Breast epithelium (tissue), 4 donors: ENCODE results near the gene EFEMP1. TPM values are rescaled to one million over a fixed set of nuclear protein-coding genes. Genes with fewer than 3 reads are reported as not detected.
A peak's percentile ranks its signal among the peaks of the same experiment; 100 is the strongest.

ENCODE experiments used
- DNase-seq, 2 donors: peaks; one replicate each; pipeline ENCODE4 v3.0.0-alpha.2; 2019; ENCODE audit warnings: low spot score in 2 of 2
- H3K27ac ChIP-seq, 2 donors: fragments of 200-600 bp; sonication (generic) in 1 of 2; one replicate each; pipeline ENCODE4 v1.5.1; 2016 to 2019; ENCODE audit warnings: mild to moderate bottlenecking in 1 of 2
- H3K27me3 ChIP-seq, 2 donors: fragments of 200-600 bp; sonication (generic) in 1 of 2; one replicate each; pipeline versions ENCODE4 v1.5.1 to v1.6.0; 2017 to 2019; ENCODE audit warnings: control low read depth in 1 of 2, mild to moderate bottlenecking in 1 of 2
- H3K36me3 ChIP-seq: fragments of 200-600 bp; one replicate; pipeline ENCODE4 v1.5.1; 2019
- H3K4me1 ChIP-seq, 2 donors: fragments of 200-600 bp; sonication (generic); one replicate each; pipeline ENCODE4 v1.5.1; 2016 to 2019; ENCODE audit warnings: control low read depth in 1 of 2
- H3K4me3 ChIP-seq, 3 donors: fragments of 200-600 bp; sonication (generic); 1 replicate in 2 of 3; 2 replicates in 1 of 3; pipeline ENCODE4 v1.5.1; 2016 to 2019; ENCODE audit warnings: mild to moderate bottlenecking in 3 of 3, moderate library complexity in 2 of 3
- H3K9me3 ChIP-seq, 2 donors: fragments of 200-600 bp; sonication (generic) in 1 of 2; one replicate each; pipeline ENCODE4 v1.5.1; 2016 to 2019; ENCODE audit warnings: control low read depth in 1 of 2
- POLR2A ChIP-seq: fragments of 450-650 bp; IDR thresholded peaks from one replicate; pipeline ENCODE4 v1.6.1; 2016; ENCODE audit warnings: antibody characterized with exemption, mild to moderate bottlenecking, moderate library complexity
- POLR2AphosphoS5 ChIP-seq, 3 donors: sonication (generic); formaldehyde crosslinking; IDR thresholded peaks; one replicate each; pipeline ENCODE4 v1.6.1; 2017; ENCODE audit warnings: antibody characterized with exemption in 3 of 3
- intact Hi-C: fragments of 100-400 bp; cut with DNase I; formaldehyde crosslinking; loops from one replicate; pipeline ENCODE4 v1.15.1; 2023; ENCODE audit warnings: low total_unique reads
- total RNA-seq, 3 donors: library from RNA; depleted of rRNA; stranded (reverse); fragments of >200 nt; gene quantifications; one replicate each; pipeline ENCODE4 v1.1.0, GENCODE V29; 2016
- TF ChIP-seq, protein P1 (sequence below), 3 donors: fragments of 450-650 bp; IDR thresholded peaks; one replicate each; pipeline ENCODE4 v1.5.1; 2016 to 2017; ENCODE audit warnings: antibody characterized with exemption in 3 of 3, mild to moderate bottlenecking in 3 of 3, moderate library complexity in 3 of 3

EFEMP1 gene
- total RNA-seq, 3 donors from 2014 or later = 186 to 445 (median 273) TPM

DNA sequence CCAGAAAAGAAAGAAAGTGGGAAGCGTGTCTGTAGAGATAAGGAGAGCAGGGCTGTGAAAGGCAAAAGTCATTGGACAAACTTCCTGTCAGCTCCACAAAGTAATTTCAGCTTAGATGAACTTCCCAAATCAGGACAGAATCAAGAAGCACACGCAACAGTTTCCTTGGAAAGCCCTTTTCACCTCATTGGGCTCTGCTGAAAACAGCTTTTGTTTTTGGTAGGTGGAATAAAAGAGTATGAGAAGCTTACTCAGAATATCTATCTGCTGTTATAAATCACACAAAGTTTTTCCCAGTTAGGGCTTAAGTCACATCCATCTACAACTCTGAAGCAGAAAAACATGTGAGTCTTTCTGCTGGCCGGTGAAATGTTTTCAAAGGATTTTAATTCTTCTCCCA, 42.4 kb upstream of the EFEMP1 start:
- no peak for DNase-seq
- H3K4me1 ChIP-seq = no peaks in the 10 kb centered on the region
- intact Hi-C loops = no loop called here
- no peak overlapping the region for H3K4me3 ChIP-seq
- no peaks in the 10 kb centered on the region for H3K36me3 ChIP-seq
- no peaks in the 10 kb centered on the region for H3K27me3 ChIP-seq
- no peaks in the 10 kb centered on the region for H3K9me3 ChIP-seq
- no peak for TF ChIP-seq POLR2A
- TF ChIP-seq, protein P1, sequence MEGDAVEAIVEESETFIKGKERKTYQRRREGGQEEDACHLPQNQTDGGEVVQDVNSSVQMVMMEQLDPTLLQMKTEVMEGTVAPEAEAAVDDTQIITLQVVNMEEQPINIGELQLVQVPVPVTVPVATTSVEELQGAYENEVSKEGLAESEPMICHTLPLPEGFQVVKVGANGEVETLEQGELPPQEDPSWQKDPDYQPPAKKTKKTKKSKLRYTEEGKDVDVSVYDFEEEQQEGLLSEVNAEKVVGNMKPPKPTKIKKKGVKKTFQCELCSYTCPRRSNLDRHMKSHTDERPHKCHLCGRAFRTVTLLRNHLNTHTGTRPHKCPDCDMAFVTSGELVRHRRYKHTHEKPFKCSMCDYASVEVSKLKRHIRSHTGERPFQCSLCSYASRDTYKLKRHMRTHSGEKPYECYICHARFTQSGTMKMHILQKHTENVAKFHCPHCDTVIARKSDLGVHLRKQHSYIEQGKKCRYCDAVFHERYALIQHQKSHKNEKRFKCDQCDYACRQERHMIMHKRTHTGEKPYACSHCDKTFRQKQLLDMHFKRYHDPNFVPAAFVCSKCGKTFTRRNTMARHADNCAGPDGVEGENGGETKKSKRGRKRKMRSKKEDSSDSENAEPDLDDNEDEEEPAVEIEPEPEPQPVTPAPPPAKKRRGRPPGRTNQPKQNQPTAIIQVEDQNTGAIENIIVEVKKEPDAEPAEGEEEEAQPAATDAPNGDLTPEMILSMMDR (IDR thresholded peaks at IDR 0.05) = no peak
- TF ChIP-seq POLR2AphosphoS5 (IDR thresholded peaks at IDR 0.05) = no peak
- peak overlapping the region in 1 of 2 donors; percentile 11 for H3K27ac ChIP-seq

DNA sequence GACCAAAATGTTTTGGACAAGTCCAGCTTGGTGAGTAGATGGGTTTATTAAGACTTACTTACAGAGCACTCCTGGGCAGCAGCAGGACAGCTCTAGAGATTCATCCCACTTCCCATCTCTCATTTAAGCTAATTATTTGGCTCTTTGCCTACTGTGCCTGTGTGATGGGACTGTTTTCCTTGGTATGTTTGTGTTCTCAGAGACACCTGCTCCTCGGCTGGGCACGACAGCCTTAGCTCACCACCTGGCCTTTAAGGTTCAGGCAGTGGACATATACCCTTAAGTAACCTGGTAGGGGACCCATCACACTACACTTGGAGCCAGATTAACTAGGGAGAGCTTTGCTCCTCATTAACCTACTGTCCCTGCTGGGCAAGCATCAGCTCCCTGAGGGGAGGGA, 41.7 kb upstream of the EFEMP1 start:
- Histone ChIP-seq H3K36me3 (no peaks in the 10 kb centered on the region), H3K4me1 (no peaks in the 10 kb centered on the region), H3K27me3 (no peaks in the 10 kb centered on the region), H3K9me3 (no peaks in the 10 kb centered on the region), H3K27ac (peak overlapping the region in 1 of 2 donors; percentile 11), H3K4me3 (no peak overlapping the region)
- no peak for TF ChIP-seq POLR2A
- TF ChIP-seq, protein P1 (IDR thresholded peaks at IDR 0.05) = no peak
- no peak for TF ChIP-seq POLR2AphosphoS5 (IDR thresholded peaks at IDR 0.05)
- intact Hi-C loops = no loop called here
- no peak for DNase-seq

DNA sequence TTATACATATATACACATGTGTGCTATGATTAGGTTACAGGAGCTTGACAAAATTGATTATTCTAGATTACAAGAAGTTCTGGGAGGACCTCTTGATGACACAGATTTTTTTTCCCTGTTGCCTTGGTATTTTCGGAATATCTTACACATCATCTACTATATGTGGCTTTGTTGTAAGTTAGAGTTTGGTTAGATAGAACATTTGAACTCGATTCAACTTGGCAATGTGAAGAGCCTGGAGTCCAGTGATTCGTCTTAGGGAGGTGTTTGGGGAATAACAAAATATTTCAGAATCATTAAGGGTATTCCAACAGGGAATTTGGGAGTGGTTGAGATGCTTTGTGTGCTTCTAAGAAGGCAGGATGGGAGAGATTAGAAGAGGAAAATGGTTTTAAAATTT, 39.3 kb upstream of the EFEMP1 start:
- TF ChIP-seq, protein P1 (IDR thresholded peaks at IDR 0.05) = no peak
- no peak for TF ChIP-seq POLR2A
- no peaks in the 10 kb centered on the region for H3K36me3 ChIP-seq
- H3K4me3 ChIP-seq = no peak overlapping the region
- H3K27me3 ChIP-seq = no peaks in the 10 kb centered on the region
- no peak for DNase-seq
- H3K4me1 ChIP-seq = peaks cover 0 to 4% of the 10 kb centered on the region in 2 donors
- no peaks in the 10 kb centered on the region for H3K9me3 ChIP-seq
- no peak overlapping the region for H3K27ac ChIP-seq
- intact Hi-C loops = no loop called here

DNA sequence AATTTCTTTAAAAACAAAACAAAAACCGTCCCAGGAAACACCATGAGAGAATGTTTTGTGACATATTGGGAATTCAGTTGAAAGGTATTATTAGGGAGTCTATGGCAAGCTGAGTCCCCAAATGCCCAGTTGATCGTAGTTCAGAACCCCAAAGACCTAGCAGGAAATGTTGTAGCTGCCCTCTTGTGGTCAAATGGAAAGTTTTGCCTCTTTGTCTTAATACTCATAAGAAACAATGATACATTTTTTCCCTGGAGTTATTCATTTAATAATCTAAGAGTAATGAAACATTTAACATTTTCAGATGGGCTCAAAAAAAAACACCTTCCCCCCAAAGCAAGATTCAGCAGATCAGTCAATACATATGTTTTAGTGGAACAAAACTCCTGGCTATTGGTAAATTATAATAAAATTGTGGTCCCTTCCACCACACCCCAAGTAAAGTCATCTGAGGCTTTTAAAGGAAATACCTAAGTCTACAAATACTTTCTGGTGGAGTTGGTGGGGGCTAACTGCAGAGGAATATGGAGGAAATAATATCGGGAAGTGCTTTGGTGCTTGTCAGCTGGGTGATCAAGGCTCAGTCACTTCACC, 37.8 kb upstream of the EFEMP1 start:
- Histone ChIP-seq H3K27ac (no peak overlapping the region), H3K4me3 (no peak overlapping the region), H3K4me1 (peaks cover 0 to 4% of the 10 kb centered on the region in 2 donors), H3K36me3 (no peaks in the 10 kb centered on the region), H3K9me3 (no peaks in the 10 kb centered on the region), H3K27me3 (no peaks in the 10 kb centered on the region)
- intact Hi-C loops = no loop called here
- DNase-seq = peak in 1 of 2 donors; percentile 20
- TF ChIP-seq POLR2AphosphoS5 (IDR thresholded peaks at IDR 0.05) = no peak
- TF ChIP-seq, protein P1 (IDR thresholded peaks at IDR 0.05) = peak; percentile 49 to 63 (median 59)

DNA sequence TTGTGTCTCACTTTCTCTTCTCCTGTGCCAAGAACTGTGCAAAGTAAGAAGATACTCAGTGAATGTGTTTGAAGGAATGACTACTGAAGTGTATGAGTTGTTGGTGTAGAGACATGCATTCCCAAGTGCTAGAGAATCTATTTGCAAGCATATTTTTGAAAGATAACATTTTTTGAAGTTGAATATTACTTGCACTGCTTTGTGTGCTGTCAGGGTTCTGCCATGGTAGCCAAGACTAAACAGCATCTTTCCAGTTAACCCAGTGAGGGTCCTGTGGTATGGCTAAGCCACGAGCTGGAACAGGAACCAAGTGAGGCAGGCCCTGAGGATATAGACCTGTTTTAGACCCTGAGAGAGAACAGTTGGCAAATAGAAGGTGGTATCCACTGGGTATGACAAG, 35.2 kb upstream of the EFEMP1 start:
- DNase-seq = no peak
- H3K27ac ChIP-seq = peak overlapping the region; percentile 50 to 73
- TF ChIP-seq POLR2A (no peak), POLR2AphosphoS5 (IDR thresholded peaks at IDR 0.05) (no peak)
- TF ChIP-seq, protein P1 (IDR thresholded peaks at IDR 0.05) = no peak
- H3K9me3 ChIP-seq = no peaks in the 10 kb centered on the region
- H3K4me1 ChIP-seq = peaks cover 0 to 4% of the 10 kb centered on the region in 2 donors
- no peaks in the 10 kb centered on the region for H3K36me3 ChIP-seq
- no peak overlapping the region for H3K4me3 ChIP-seq
- intact Hi-C loops = no loop called here
- no peaks in the 10 kb centered on the region for H3K27me3 ChIP-seq
